Endothelial cell of umbilical vein (primary cell): ENCODE data around the gene MRPL21. TPM values are rescaled to one million over a fixed set of nuclear protein-coding genes. Genes with fewer than 3 reads are reported as not detected.

Source experiments
- BruUV-seq: library from RNA; stranded (reverse); fragments of 400-500 nt; replicated peaks from 2 replicates; lab custom pipeline; 2021; lab: Mats Ljungman, UMichigan
- CTCF ChIA-PET: fragments of 300-600, 350-600 bp; sonication (Branson Sonifier 250); formaldehyde crosslinking; loops from one replicate; lab custom pipeline; 2021; ENCODE audit warnings: antibody characterized with exemption, inconsistent platforms; lab: Charles Lee
- POLR2A ChIA-PET: fragments of 300-600, 350-600 bp; sonication (Branson Sonifier 250); formaldehyde crosslinking; loops from one replicate; lab custom pipeline; 2021; ENCODE audit warnings: antibody characterized with exemption, inconsistent platforms; lab: Charles Lee
- DNase-seq: peaks from one replicate; pipeline ENCODE4 v3.0.0-alpha.2; 2011; ENCODE audit warnings: low read depth, low spot score
- FAIRE-seq: peaks from 2 replicates; lab custom pipeline; 2011; peaks lifted over from hg19 to GRCh38; lab: Jason Lieb, UNC
- H2AFZ ChIP-seq: 2 replicates; pipeline ENCODE4 v1.6.0; 2012; ENCODE audit warnings: low read depth, low read length, control low read depth, inconsistent platforms
- H3K27ac ChIP-seq: 2 replicates; pipeline ENCODE4 v1.5.1; 2011; ENCODE audit warnings: low read depth, mild to moderate bottlenecking, control low read depth, low read length, moderate library complexity; ENCODE audit not compliant: insufficient read depth
- H3K27me3 ChIP-seq, 2 experiments: 2 replicates each; pipeline versions ENCODE4 v1.6.0 to v1.6.1; 2011; ENCODE audit warnings: low read length in 2 of 2, mixed read lengths in 1 of 2; ENCODE audit not compliant: control insufficient read depth in 2 of 2, insufficient read depth in 2 of 2
- H3K36me3 ChIP-seq, 2 experiments: 2 replicates in 1 of 2; 3 replicates in 1 of 2; pipeline ENCODE4 v1.5.1; 2011; ENCODE audit warnings: low read length in 2 of 2, mild to moderate bottlenecking in 1 of 2, moderate library complexity in 1 of 2; ENCODE audit not compliant: control insufficient read depth in 2 of 2, insufficient read depth in 2 of 2; ENCODE audit errors: extremely low read depth in 1 of 2
- H3K4me1 ChIP-seq: 3 replicates; pipeline ENCODE4 v1.5.1; 2011; ENCODE audit warnings: mild to moderate bottlenecking, low read length; ENCODE audit not compliant: control insufficient read depth, insufficient read depth; ENCODE audit errors: extremely low read depth
- H3K4me2 ChIP-seq: 2 replicates; pipeline ENCODE4 v1.6.1; 2011; ENCODE audit warnings: low read length, control low read depth, mixed read lengths; ENCODE audit not compliant: insufficient read depth
- H3K4me3 ChIP-seq, 3 experiments: fragments of 200-600 bp in 1 of 3; sonication (generic), shearing (Covaris generic) in 1 of 3; replicated peaks in 1 of 3; 2 replicates each; pipeline ENCODE4 v1.5.1; 2011 to 2016; ENCODE audit warnings: control low read depth in 3 of 3, low read length in 3 of 3, mild to moderate bottlenecking in 2 of 3, inconsistent platforms in 1 of 3, low read depth in 1 of 3, moderate library complexity in 1 of 3; ENCODE audit not compliant: insufficient read depth in 1 of 3
- H3K79me2 ChIP-seq: 2 replicates; pipeline ENCODE4 v1.6.0; 2012; ENCODE audit warnings: low read length, inconsistent platforms; ENCODE audit not compliant: control insufficient read depth, insufficient read depth
- H3K9ac ChIP-seq: replicated peaks from 2 replicates; pipeline ENCODE3; 2011; ENCODE audit warnings: low read length, control low read depth; ENCODE audit not compliant: insufficient read depth; ENCODE audit errors: extremely low read depth
- H3K9me1 ChIP-seq: replicated peaks from 3 replicates; pipeline ENCODE4 v1.6.0; 2011; ENCODE audit warnings: mild to moderate bottlenecking, low read length; ENCODE audit not compliant: control insufficient read depth, insufficient read depth; ENCODE audit errors: extremely low read depth
- H3K9me3 ChIP-seq: replicated peaks from 2 replicates; pipeline ENCODE4 v1.5.1; 2012; ENCODE audit warnings: low read length, inconsistent platforms; ENCODE audit not compliant: control insufficient read depth, insufficient read depth
- H4K20me1 ChIP-seq: replicated peaks from 2 replicates; pipeline ENCODE3; 2011; ENCODE audit warnings: mild to moderate bottlenecking, low read length; ENCODE audit not compliant: control insufficient read depth, insufficient read depth; ENCODE audit errors: extremely low read depth
- CTCF ChIP-seq, 2 donors: IDR thresholded peaks; 1 replicate in 1 of 2; 2 replicates in 1 of 2; pipeline ENCODE4 v1.5.1; 2011; ENCODE audit warnings: low read length in 2 of 2, mild to moderate bottlenecking in 2 of 2, moderate library complexity in 2 of 2, control low read depth in 1 of 2, inconsistent platforms in 1 of 2, low read depth in 1 of 2; ENCODE audit not compliant: insufficient read depth in 1 of 2; ENCODE audit errors: extremely low read depth in 1 of 2
- EZH2 ChIP-seq: IDR thresholded peaks from 2 replicates; pipeline ENCODE4 v1.6.1; 2012; ENCODE audit warnings: borderline replicate concordance, low read depth, mild to moderate bottlenecking, moderate library complexity, low read length, inconsistent platforms; ENCODE audit not compliant: severe bottlenecking
- FOS ChIP-seq: IDR thresholded peaks from 2 replicates; pipeline ENCODE4 v1.6.1; 2011; ENCODE audit warnings: mild to moderate bottlenecking, low read length, moderate library complexity, borderline replicate concordance; ENCODE audit not compliant: insufficient read depth
- MAX ChIP-seq: IDR thresholded peaks from 2 replicates; pipeline ENCODE4 v1.6.1; 2011; ENCODE audit not compliant: insufficient read depth, insufficient read length
- dilution Hi-C: fragments of 300-500 bp; cut with MboI; formaldehyde crosslinking; loops from one replicate; pipeline ENCODE4 v1.15.0; 2019; ENCODE audit warnings: low sequenced_read_pairs; ENCODE audit not compliant: extremely low pct_ligation_motif_present
- intact Hi-C: fragments of 100-400 bp; cut with micrococcal nuclease; formaldehyde crosslinking; loops from one replicate; pipeline ENCODE4 v1.10.0; 2022
- polyA plus RNA-seq, 4 experiments: library from polyadenylated mRNA; depleted of rRNA in 3 of 4; stranded (reverse) in 3 of 4; unstranded in 1 of 4; fragments of >200 nt; gene quantifications; 2 replicates each; pipeline versions ENCODE4 v1.2.1 to v1.2.3, GENCODE V29; 2011 to 2012; ENCODE audit warnings: missing spikeins in 1 of 4
- total RNA-seq: library from RNA; stranded (reverse); gene quantifications from 2 replicates; pipeline ENCODE4 v1.2.3, GENCODE V29; 2021

Gene MRPL21
- total and polyA plus RNA-seq, 2 donors (not counting 3 experiments of a cell fraction or from before 2014, with no cell fraction given), result 52.2 to 65.5 TPM

- no peak for FAIRE-seq
- TF ChIP-seq CTCF (IDR thresholded peaks at IDR 0.05; ENCODE audit: extremely low read depth in 1 of 2, insufficient read depth in 1 of 2, low read depth in 1 of 2, low read length in 2 of 2) (no peak), EZH2 (no peak), FOS (no peak)
- Histone ChIP-seq H3K27ac (no peak overlapping the region), H3K27me3 (no peaks in the 10 kb centered on the region), H4K20me1 (no peaks in the 10 kb centered on the region), H3K4me3 (no peak overlapping the region), H3K9me3 (no peaks in the 10 kb centered on the region), H3K79me2 (no peaks in the 10 kb centered on the region), H2AFZ (no peak overlapping the region), H3K9ac (no peak overlapping the region), H3K4me1 (peaks cover 15% of the 10 kb centered on the region), H3K9me1 (no peaks in the 10 kb centered on the region), H3K4me2 (no peak overlapping the region), H3K36me3 (peaks cover 10 to 33% of the 10 kb centered on the region in 2 experiments)
- intact Hi-C loops (loop anchor here (5.0 kb wide), 1 partner anchor 35 kb away; no protein-coding TSS in a partner anchor), dilution Hi-C loops (no loop called here)
- ChIA-PET POLR2A (no interaction called here), CTCF (no interaction called here)
- DNase-seq, result no peak
- no TSS peak for BruUV-seq
Measured at GRCh38 chr11:68892576-68892975, 11.1 kb downstream of the MRPL21 start.

GRCh38 chr11:68891351-68891948 is 12.2 kb downstream of the MRPL21 start:
- intact Hi-C loops (loop anchor here (1.0 to 5.0 kb wide), 2 partner anchors 16 to 34 kb away; no protein-coding TSS in a partner anchor), dilution Hi-C loops (no loop called here)
- no peak overlapping the region for H3K9ac ChIP-seq
- POLR2A ChIA-PET, result no interaction called here
- H4K20me1 ChIP-seq, result no peaks in the 10 kb centered on the region
- no peaks in the 10 kb centered on the region for H3K79me2 ChIP-seq
- no peak for TF ChIP-seq MAX
- H2AFZ ChIP-seq, result no peak overlapping the region
- peaks cover 8 to 23% of the 10 kb centered on the region in 2 experiments for H3K36me3 ChIP-seq
- FAIRE-seq, result no peak
- peaks cover 15% of the 10 kb centered on the region for H3K4me1 ChIP-seq
- no peak for DNase-seq
- H3K9me3 ChIP-seq, result no peaks in the 10 kb centered on the region
- H3K27ac ChIP-seq, result peak overlapping the region; percentile 22
- no peak overlapping the region for H3K4me3 ChIP-seq
- CTCF ChIA-PET, result no interaction called here
- no TSS peak for BruUV-seq
- no peaks in the 10 kb centered on the region for H3K27me3 ChIP-seq
- peak overlapping the region; percentile 25 for H3K4me2 ChIP-seq
- no peaks in the 10 kb centered on the region for H3K9me1 ChIP-seq
